Subcutaneous adipose tissue (tissue), 4 donors: ENCODE data around the gene NFAM1. TPM values are rescaled to one million over a fixed set of nuclear protein-coding genes. Genes with fewer than 3 reads are reported as not detected.

Source experiments
- CTCF ChIP-seq: fragments of 450-650 bp; IDR thresholded peaks from one replicate; pipeline ENCODE4 v1.5.1; 2016; ENCODE audit warnings: low read depth, mild to moderate bottlenecking, control low read depth, antibody characterized with exemption, moderate library complexity
- total RNA-seq, 4 donors: library from RNA; depleted of rRNA; stranded (reverse); fragments of >200 nt; gene quantifications; one replicate each; pipeline ENCODE4 v1.1.0, GENCODE V29; 2016

NFAM1 gene
- total RNA-seq, 4 donors from 2014 or later, result 2.6 to 10.9 (median 5.8) TPM

DNA sequence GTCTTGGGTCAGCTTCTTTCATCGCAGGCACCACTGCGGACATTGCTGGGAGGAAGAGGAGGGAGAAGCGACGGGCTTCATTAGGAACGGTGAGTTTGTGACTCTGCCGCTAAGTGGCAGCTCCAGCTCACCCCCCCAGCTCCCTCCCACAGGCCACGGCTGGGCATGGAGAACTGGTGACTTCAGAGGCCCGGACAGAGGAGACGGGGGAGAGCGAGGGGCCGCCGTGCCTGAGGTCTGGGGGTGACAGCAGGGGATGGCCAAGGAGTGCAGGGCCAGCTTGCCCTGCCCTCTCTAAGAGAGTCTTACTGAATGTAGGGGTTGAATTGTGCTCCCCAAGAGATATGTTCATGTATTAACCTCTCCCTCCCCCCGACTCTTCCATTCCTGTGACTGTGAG is 13.9 kb upstream of the NFAM1 start:
- TF ChIP-seq CTCF, result no peak

DNA sequence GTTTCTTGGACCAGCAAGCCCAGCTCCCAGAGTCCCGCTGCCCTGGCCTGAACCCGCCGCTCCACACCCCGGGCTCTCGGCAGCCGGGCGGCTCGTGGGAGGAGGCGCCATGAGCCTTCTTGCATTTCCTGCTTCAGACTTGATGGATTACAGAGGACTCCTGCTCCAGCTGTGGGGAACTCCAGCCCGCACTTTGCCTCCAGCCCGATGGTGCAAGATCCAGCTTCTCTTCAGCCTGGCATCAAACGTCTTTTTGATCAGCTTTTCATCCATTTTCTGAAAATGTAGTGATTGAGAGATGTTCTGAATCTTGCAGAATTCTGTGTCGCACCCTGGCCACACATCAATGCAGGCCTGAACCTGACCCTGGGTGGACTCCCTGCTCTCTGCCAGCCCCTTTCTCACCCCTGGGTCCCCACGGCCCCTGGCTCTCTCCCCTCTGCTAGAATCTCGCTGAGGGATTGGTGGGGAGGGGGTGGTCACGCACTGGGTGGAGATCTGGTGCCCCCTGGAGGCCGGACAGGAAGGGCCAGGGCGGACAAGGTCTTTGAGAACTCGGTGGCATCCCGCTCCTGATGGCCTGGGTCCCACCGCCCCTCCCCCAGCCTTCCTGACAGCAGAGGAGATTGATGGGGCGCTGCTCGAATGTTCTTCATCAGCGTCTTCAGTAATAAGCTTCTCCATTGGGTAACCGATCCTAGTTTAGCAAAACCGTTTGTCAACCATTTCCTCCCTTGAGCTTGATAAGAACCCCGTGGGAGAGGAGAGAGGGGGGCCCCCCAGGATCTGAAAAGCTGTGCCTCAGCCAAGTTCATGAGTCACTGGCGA is 12.1 kb upstream of the NFAM1 start:
- no peak for TF ChIP-seq CTCF

DNA sequence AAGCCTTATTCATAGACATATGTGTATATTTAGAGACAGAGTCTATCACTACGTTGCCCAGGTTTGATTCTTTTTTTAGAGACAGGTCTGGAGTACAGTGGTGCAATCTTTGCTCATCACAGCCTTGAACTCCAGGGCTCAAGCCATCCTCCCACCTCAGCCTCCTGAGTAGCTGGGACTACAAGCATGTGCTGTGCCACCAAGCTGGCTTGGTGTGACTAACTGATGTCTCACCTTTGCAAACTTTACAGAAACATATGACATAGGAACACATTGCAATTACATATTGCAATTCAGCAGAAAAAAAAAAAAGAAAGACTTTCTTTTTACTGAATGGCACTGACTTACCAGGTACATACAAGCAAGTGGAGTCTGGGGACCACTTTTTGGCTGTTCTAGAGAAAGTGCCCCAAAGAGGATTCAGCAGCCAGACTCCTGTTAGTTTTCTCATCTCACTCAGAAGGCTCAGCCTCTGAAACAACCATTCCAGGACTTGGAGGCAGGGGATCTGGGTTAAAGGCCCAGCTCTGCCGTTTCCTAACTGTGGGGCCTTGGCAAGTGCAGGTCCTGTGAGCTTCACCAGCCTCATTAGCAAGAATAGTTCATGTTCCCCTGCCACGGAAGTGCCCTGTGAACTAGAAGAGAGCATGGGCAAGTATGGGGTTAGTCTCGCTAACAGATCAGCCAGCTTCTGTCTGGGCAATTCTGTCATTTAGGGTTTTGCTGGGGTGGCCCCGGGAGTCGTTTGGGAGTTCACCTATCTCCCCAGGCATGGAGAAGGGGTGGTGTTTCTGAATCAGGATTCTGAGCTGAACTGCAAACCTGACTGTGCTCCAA is 11.3 kb upstream of the NFAM1 start:
- no peak for TF ChIP-seq CTCF

DNA sequence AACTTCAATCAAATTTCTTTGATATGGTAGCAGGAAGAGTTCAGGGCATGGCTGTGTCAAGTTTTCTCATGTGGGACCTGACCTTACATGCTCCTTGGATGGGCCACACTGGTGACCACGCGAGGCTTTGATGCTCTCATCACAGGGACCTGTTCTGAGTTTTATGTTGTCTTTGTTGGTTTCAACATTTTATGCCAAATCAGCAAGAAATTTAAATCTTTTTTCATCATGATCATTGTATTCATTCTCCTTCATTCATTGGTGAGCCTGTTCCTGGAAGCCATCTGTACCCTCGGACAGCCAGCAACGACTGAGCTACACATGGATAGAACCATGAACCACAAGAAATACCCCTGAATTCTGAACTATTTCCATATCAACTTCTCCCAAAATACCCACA is 10.5 kb upstream of the NFAM1 start:
- TF ChIP-seq CTCF, result no peak

DNA sequence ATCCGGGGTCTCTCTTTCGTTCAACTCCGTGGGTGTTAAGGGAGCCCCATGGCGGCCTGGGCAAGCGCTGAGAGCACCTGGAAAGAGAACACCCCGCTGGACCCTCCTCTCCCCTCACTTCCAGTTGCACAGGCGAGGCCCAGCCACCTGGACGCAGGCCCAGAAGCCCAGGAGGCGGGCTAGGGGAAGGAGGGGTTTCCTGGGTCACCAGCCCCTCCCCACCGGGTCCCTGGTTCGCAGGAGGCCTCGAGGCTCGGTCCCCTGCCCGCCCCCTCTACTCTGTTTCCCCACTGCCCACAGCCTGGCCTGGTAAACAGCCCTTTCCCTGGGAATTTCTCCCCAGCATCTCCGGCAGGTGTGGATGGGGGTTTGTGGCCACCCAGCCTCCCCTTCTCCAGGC is 8.5 kb upstream of the NFAM1 start:
- no peak for TF ChIP-seq CTCF

- TF ChIP-seq CTCF, result no peak
Observed at GRCh38 chr22:42439821-42440674, 7.8 kb upstream of the NFAM1 start.
